MV-4-11 (cell line): ENCODE measurements around the gene TTC6.

Experiments used
- DNase-seq: peaks from one replicate; lab custom pipeline; 2025; lab: John Stamatoyannopoulos, UW

TTC6 gene

GRCh38 chr14:37597538-37597913 lies 2.1 kb downstream of the TTC6 start:
- no peak for DNase-seq

- DNase-seq: no peak
Observed at GRCh38 chr14:37597914-37598746, 2.7 kb downstream of the TTC6 start.

- no peak for DNase-seq
Observed at GRCh38 chr14:37598747-37599506, 3.5 kb downstream of the TTC6 start.

- DNase-seq: no peak
Observed at GRCh38 chr14:37599507-37600368, 4.3 kb downstream of the TTC6 start.

- DNase-seq: no peak
Observed at GRCh38 chr14:37600880-37601741, 5.7 kb downstream of the TTC6 start.

- DNase-seq: no peak
Observed at GRCh38 chr14:37601865-37602264, 6.4 kb downstream of the TTC6 start.

- DNase-seq: peak; percentile 24
Observed at GRCh38 chr14:37602605-37603453, 7.4 kb downstream of the TTC6 start.

- DNase-seq: no peak
Observed at GRCh38 chr14:37603688-37604251, 8.3 kb downstream of the TTC6 start.

- DNase-seq: no peak
Observed at GRCh38 chr14:37606678-37607077, 11.2 kb downstream of the TTC6 start.

GRCh38 chr14:37608649-37609048 lies 13.2 kb downstream of the TTC6 start:
- DNase-seq: no peak

GRCh38 chr14:37610945-37611523 lies 15.6 kb downstream of the TTC6 start:
- no peak for DNase-seq

GRCh38 chr14:37615582-37616289 lies 20.3 kb downstream of the TTC6 start:
- no peak for DNase-seq

GRCh38 chr14:37616853-37617252 lies 21.4 kb downstream of the TTC6 start:
- DNase-seq: no peak

GRCh38 chr14:37617864-37618365 lies 22.5 kb downstream of the TTC6 start:
- DNase-seq: no peak

GRCh38 chr14:37618498-37619028 lies 23.1 kb downstream of the TTC6 start:
- no peak for DNase-seq

GRCh38 chr14:37620856-37621255 lies 25.4 kb downstream of the TTC6 start:
- DNase-seq: no peak

- no peak for DNase-seq
Observed at GRCh38 chr14:37622231-37622923, 26.9 kb downstream of the TTC6 start.

- no peak for DNase-seq
Observed at GRCh38 chr14:37623426-37623951, 28.1 kb downstream of the TTC6 start.
